OCI-LY1 (cell line): Measurements from ENCODE around the gene KLHL29.

Experiments used
- EZH2 ChIP-seq: fragments of 200-600 bp; sonication (generic), shearing (Covaris generic); IDR thresholded peaks from 2 replicates; pipeline ENCODE4 v1.8.0; 2017; ENCODE audit warnings: borderline replicate concordance, mixed run types, mild to moderate bottlenecking, antibody characterized with exemption, low read length, moderate library complexity, mixed read lengths
- TF ChIP-seq, protein P1 (sequence below): fragments of 200-600 bp; sonication (generic), shearing (Covaris generic); IDR thresholded peaks from 2 replicates; pipeline ENCODE4 v1.5.1; 2017; ENCODE audit warnings: mild to moderate bottlenecking, antibody characterized with exemption, low read length, moderate library complexity, mixed read lengths

- TF ChIP-seq, protein P1, sequence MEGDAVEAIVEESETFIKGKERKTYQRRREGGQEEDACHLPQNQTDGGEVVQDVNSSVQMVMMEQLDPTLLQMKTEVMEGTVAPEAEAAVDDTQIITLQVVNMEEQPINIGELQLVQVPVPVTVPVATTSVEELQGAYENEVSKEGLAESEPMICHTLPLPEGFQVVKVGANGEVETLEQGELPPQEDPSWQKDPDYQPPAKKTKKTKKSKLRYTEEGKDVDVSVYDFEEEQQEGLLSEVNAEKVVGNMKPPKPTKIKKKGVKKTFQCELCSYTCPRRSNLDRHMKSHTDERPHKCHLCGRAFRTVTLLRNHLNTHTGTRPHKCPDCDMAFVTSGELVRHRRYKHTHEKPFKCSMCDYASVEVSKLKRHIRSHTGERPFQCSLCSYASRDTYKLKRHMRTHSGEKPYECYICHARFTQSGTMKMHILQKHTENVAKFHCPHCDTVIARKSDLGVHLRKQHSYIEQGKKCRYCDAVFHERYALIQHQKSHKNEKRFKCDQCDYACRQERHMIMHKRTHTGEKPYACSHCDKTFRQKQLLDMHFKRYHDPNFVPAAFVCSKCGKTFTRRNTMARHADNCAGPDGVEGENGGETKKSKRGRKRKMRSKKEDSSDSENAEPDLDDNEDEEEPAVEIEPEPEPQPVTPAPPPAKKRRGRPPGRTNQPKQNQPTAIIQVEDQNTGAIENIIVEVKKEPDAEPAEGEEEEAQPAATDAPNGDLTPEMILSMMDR: no peak
- no peak for TF ChIP-seq EZH2
Observed at GRCh38 chr2:23504591-23504990, 119.6 kb downstream of the KLHL29 start.
